HEK293 (cell line): ENCODE results near the gene AATK.
A peak's percentile ranks its signal among the peaks of the same experiment; 100 is the strongest.

Experiments used
- CTCF ChIA-PET: fragments of 350-600 bp; formaldehyde crosslinking; extraction: SDS; loops from one replicate; lab custom pipeline; 2021; ENCODE audit warnings: antibody characterized with exemption; lab: Yijun Ruan, JAX
- POLR2A ChIA-PET: fragments of 300-600 bp; formaldehyde crosslinking; extraction: SDS; loops from one replicate; lab custom pipeline; 2020; ENCODE audit warnings: antibody characterized with exemption, inconsistent platforms; lab: Yijun Ruan, JAX
- H3K27ac ChIP-seq: fragments of 200-500 bp; sonication (Bioruptor generic); 2 replicates; pipeline ENCODE4 v1.5.1; 2014; ENCODE audit warnings: low read depth, low read length, control low read depth, inconsistent platforms; ENCODE audit errors: extremely low read depth
- H3K36me3 ChIP-seq, 2 experiments: fragments of 200-500 bp in 1 of 2; sonication (Bioruptor generic) in 1 of 2; 1 replicate in 1 of 2; 2 replicates in 1 of 2; pipeline ENCODE4 v1.5.1; 2014 to 2017; ENCODE audit warnings: inconsistent platforms in 2 of 2, low read length in 2 of 2; ENCODE audit not compliant: control insufficient read depth in 2 of 2, insufficient read depth in 1 of 2
- H3K4me1 ChIP-seq: fragments of 200-500 bp; sonication (Bioruptor generic); 2 replicates; pipeline ENCODE4 v1.5.1; 2014; ENCODE audit warnings: mild to moderate bottlenecking, low read length, inconsistent platforms; ENCODE audit not compliant: control insufficient read depth, insufficient read depth
- H3K4me3 ChIP-seq: 2 replicates; pipeline ENCODE4 v1.5.1; 2011; ENCODE audit warnings: low read depth, mild to moderate bottlenecking, control low read depth, low read length, moderate library complexity
- H3K9me3 ChIP-seq: fragments of 200-500 bp; sonication (Bioruptor generic); 2 replicates; pipeline ENCODE4 v1.5.1; 2014; ENCODE audit warnings: low read depth, low read length, inconsistent platforms; ENCODE audit not compliant: control insufficient read depth, insufficient read depth
- EGR2 ChIP-seq: fragments of 450-650 bp; formaldehyde crosslinking; IDR thresholded peaks from 2 replicates; pipeline ENCODE4 v1.5.1; 2016; ENCODE audit warnings: low read depth, missing biosample characterization, missing genetic modification characterization
- GLIS2 ChIP-seq: fragments of 450-650 bp; formaldehyde crosslinking; IDR thresholded peaks from 2 replicates; pipeline ENCODE4 v1.5.1; 2016; ENCODE audit warnings: missing biosample characterization, missing genetic modification characterization
- KLF8 ChIP-seq: fragments of 450-650 bp; formaldehyde crosslinking; IDR thresholded peaks from 2 replicates; pipeline ENCODE4 v1.5.1; 2016; ENCODE audit warnings: missing biosample characterization, missing genetic modification characterization
- SP3 ChIP-seq: fragments of 450-650 bp; formaldehyde crosslinking; IDR thresholded peaks from 2 replicates; pipeline ENCODE4 v1.5.1; 2016; ENCODE audit warnings: missing biosample characterization, missing genetic modification characterization
- ZBTB21 ChIP-seq: fragments of 450-650 bp; formaldehyde crosslinking; IDR thresholded peaks from 2 replicates; pipeline ENCODE4 v1.5.1; 2017; ENCODE audit warnings: missing biosample characterization, missing genetic modification characterization
- ZFHX2 ChIP-seq: fragments of 450-650 bp; formaldehyde crosslinking; conservative IDR thresholded peaks from 2 replicates; pipeline ENCODE4 v1.5.1; 2016; ENCODE audit warnings: missing biosample characterization, missing genetic modification characterization
- ZNF114 ChIP-seq: fragments of 450-650 bp; formaldehyde crosslinking; IDR thresholded peaks from 2 replicates; pipeline ENCODE4 v1.5.0; 2017; ENCODE audit warnings: missing biosample characterization, missing genetic modification characterization
- ZNF157 ChIP-seq: fragments of 450-650 bp; formaldehyde crosslinking; IDR thresholded peaks from 2 replicates; pipeline ENCODE4 v1.5.1; 2016; ENCODE audit warnings: missing biosample characterization, missing genetic modification characterization
- ZNF354C ChIP-seq: fragments of 450-650 bp; formaldehyde crosslinking; IDR thresholded peaks from 2 replicates; pipeline ENCODE4 v1.5.1; 2016; ENCODE audit warnings: missing biosample characterization, missing genetic modification characterization, low read depth, borderline replicate concordance
- ZNF366 ChIP-seq: fragments of 450-650 bp; formaldehyde crosslinking; conservative IDR thresholded peaks from 2 replicates; pipeline ENCODE4 v1.5.1; 2016; ENCODE audit warnings: missing biosample characterization, missing genetic modification characterization
- ZNF530 ChIP-seq: fragments of 450-650 bp; formaldehyde crosslinking; IDR thresholded peaks from 2 replicates; pipeline ENCODE4 v1.5.1; 2016; ENCODE audit warnings: low read depth, missing biosample characterization, missing genetic modification characterization
- ZNF596 ChIP-seq: fragments of 450-650 bp; IDR thresholded peaks from 2 replicates; pipeline ENCODE4 v1.5.0; 2018; ENCODE audit warnings: missing biosample characterization, mild to moderate bottlenecking, missing genetic modification characterization, moderate library complexity
- ZNF621 ChIP-seq: fragments of 450-650 bp; formaldehyde crosslinking; IDR thresholded peaks from 2 replicates; pipeline ENCODE4 v1.5.1; 2017; ENCODE audit warnings: missing biosample characterization, missing genetic modification characterization
- TF ChIP-seq, protein P1 (sequence below): fragments of 450-650 bp; formaldehyde crosslinking; IDR thresholded peaks from 2 replicates; pipeline ENCODE4 v1.5.1; 2017; ENCODE audit warnings: missing biosample characterization, missing genetic modification characterization
- TF ChIP-seq, protein P2 (sequence below): fragments of 450-650 bp; formaldehyde crosslinking; IDR thresholded peaks from 2 replicates; pipeline ENCODE4 v1.5.1; 2016; ENCODE audit warnings: missing biosample characterization, missing genetic modification characterization
- TF ChIP-seq, protein P3 (sequence below): fragments of 450-650 bp; formaldehyde crosslinking; IDR thresholded peaks from 2 replicates; pipeline ENCODE4 v1.5.1; 2016; ENCODE audit warnings: missing biosample characterization, missing genetic modification characterization
- TF ChIP-seq, protein P4 (sequence below): fragments of 450-650 bp; formaldehyde crosslinking; IDR thresholded peaks from 2 replicates; pipeline ENCODE4 v1.5.1; 2017; ENCODE audit warnings: missing biosample characterization, missing genetic modification characterization

Gene AATK

DNA sequence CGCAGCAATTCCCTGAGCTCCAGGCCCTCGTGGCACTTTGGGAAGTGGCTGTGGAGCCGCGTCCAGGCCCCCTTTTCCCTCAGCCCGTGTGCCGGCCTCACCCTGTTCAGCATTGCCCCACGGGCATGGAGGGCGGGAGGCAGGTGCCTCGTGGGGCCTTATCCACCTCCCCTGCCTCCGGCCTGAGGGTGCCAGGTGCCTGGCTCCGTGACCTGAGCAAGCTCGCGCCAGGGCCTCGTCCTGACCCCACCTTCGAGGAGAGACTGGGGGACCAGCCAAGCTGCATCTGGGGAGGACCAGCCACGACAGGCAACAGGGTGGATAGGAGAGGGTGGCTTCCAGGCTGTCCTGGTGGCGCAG is 27.0 kb upstream of the AATK start (continued):
- no peak for TF ChIP-seq ZNF596 (tag by site-specific recombination)

DNA sequence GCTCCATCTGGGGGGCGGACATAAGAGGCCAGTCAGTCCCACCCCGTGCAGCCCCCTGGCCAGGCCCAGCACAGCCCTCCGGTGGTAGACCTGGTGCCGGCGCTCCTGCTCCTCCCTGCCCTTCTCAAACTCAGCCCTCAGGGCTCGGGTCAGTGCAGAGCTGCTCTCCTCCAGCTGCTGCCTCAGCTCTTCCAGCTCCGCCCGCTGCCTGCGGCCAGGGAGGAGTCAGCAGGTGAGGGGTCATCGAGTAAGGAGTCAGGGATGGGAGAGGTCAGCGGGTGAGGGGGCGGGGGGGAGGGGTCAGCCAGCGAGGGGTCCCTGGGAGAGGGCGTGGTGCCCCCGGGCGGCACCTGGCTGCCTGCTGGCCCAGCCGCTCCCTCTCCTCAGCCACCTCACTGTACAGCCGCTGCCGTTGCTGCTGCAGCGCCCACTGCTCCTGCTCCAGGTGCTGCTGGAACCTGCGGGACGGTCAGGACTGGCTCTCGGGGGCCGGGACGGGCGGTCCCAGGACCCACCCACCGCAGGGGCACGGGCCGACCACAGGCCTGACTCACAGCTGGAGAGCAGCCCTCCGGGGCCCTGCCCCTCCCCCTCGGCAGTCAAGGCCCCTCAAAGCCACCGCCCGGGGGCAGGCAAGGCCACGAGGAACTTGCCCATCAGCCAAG is 26.5 kb upstream of the AATK start:
- ChIA-PET POLR2A (no interaction called here), CTCF (interaction anchor here (0.6 to 2.0 kb wide), 3 partner anchors 50 to 293 kb away, joined by 3 to 10 read pairs (median 3); no protein-coding TSS in a partner anchor)
- Histone ChIP-seq H3K27ac (no peak overlapping the region), H3K9me3 (no peaks in the 10 kb centered on the region), H3K36me3 (peaks cover 0 to 84% of the 10 kb centered on the region in 2 experiments; a peak in 1 of 3 replicates), H3K4me1 (no peaks in the 10 kb centered on the region), H3K4me3 (no peak overlapping the region)
- TF ChIP-seq KLF8 (peak; percentile 11; the same call in 1 of the 2 replicates), ZNF157 (tag by site-specific recombination) (no peak)

DNA sequence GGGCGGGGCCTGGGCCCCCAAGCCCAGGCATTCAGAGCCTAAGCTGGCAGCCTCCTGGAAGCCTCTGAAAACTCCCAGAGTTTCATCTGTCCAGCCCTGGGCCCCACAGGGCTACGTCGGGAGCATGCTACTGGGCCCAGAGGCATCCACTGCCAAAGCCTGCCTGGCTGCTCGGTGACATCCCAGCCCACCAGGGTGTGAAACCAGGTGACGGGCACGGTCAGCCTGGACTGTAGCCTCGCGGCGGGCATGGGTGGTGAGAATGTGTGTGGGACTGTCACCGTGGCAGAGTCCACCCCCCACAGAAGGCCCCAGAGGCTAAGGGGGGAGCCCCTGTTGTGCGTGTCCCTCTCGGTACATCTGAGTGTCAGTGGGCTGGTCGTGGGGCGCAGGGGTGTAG is 25.6 kb upstream of the AATK start:
- Histone ChIP-seq H3K4me3 (no peak overlapping the region), H3K36me3 (peaks cover 0 to 75% of the 10 kb centered on the region in 2 experiments; a peak in 1 of 3 replicates), H3K4me1 (no peaks in the 10 kb centered on the region), H3K27ac (no peak overlapping the region), H3K9me3 (no peaks in the 10 kb centered on the region)
- ChIA-PET CTCF (interaction anchor here (2.0 kb wide), 1 partner anchor 49 kb away, joined by 10 read pairs; no protein-coding TSS in a partner anchor), POLR2A (interaction anchor here (1.5 kb wide), 1 partner anchor 11 kb away, joined by 3 read pairs; no protein-coding TSS in a partner anchor)
- TF ChIP-seq ZNF530 (tag by site-specific recombination) (no peak), ZNF621 (tag by site-specific recombination) (no peak)

DNA sequence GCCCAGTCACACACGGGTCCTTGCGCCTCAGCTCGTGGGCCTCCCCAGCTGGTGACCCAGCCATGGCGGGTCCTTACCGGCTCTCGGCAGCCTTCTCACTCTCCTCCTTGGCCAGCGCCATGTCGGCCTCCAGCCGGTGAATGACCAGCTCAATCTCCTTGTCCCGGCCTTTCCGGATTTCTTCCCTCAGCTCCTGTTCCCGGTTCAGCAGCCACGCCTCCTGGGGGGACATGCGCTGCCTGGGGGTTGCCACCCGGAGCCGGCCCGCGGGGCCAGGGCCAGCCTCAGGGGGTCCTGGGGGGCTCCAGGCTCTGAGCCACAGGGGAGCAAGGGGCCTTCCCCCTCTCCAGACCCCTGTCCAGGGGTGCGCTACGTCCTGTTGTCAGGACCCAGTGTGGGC is 25.1 kb upstream of the AATK start:
- no peak overlapping the region for H3K27ac ChIP-seq
- POLR2A ChIA-PET, result interaction anchor here (0.5 to 1.5 kb wide), 2 partner anchors 11 to 197 kb away, joined by 3 to 4 read pairs; no protein-coding TSS in a partner anchor
- no peak overlapping the region for H3K4me3 ChIP-seq
- CTCF ChIA-PET, result interaction anchor here (1.6 to 2.0 kb wide), 2 partner anchors 10 to 49 kb away, joined by 10 to 12 read pairs; no protein-coding TSS in a partner anchor
- TF ChIP-seq SP3 (tag by site-specific recombination) (no peak), ZNF114 (tag by site-specific recombination) (no peak), ZNF354C (tag by site-specific recombination) (no peak), GLIS2 (0 out of 2 replicates have a peak, but pooled peaks have one; percentile 2)
- TF ChIP-seq, protein P1, sequence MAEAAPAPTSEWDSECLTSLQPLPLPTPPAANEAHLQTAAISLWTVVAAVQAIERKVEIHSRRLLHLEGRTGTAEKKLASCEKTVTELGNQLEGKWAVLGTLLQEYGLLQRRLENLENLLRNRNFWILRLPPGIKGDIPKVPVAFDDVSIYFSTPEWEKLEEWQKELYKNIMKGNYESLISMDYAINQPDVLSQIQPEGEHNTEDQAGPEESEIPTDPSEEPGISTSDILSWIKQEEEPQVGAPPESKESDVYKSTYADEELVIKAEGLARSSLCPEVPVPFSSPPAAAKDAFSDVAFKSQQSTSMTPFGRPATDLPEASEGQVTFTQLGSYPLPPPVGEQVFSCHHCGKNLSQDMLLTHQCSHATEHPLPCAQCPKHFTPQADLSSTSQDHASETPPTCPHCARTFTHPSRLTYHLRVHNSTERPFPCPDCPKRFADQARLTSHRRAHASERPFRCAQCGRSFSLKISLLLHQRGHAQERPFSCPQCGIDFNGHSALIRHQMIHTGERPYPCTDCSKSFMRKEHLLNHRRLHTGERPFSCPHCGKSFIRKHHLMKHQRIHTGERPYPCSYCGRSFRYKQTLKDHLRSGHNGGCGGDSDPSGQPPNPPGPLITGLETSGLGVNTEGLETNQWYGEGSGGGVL (tag by site-specific recombination), result no peak
- H3K36me3 ChIP-seq, result peaks cover 0 to 70% of the 10 kb centered on the region in 2 experiments; a peak in 1 of 3 replicates
- H3K9me3 ChIP-seq, result no peaks in the 10 kb centered on the region
- no peaks in the 10 kb centered on the region for H3K4me1 ChIP-seq

DNA sequence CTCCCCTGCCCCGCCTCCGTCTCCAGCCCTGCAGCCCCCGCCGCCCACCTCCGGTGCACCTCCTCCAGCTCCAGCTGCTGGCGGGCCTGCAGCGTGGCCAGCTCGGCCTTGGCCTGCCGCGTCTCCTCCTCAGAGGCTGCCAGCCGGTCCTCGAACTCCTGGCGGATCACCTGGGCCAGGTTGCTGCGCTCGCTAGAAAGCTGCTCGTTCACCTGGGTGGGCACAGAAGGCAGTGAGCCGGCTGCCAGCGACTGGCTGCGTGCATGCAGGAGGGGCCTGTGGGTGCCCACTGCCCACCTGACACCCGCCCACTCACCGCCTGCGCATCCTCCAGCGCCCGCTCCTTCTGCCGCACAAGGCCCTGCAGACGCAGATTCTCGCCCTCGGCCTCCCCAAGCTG is 24.6 kb upstream of the AATK start:
- no peaks in the 10 kb centered on the region for H3K4me1 ChIP-seq
- CTCF ChIA-PET, result interaction anchor here (1.6 to 2.0 kb wide), 2 partner anchors 10 to 48 kb away, joined by 10 to 12 read pairs; no protein-coding TSS in a partner anchor
- POLR2A ChIA-PET, result interaction anchor here (0.5 to 1.5 kb wide), 3 partner anchors 12 to 198 kb away, joined by 3 to 4 read pairs (median 3); partner anchors contain the start of genes NDUFAF8 and TEPSIN
- H3K9me3 ChIP-seq, result no peaks in the 10 kb centered on the region
- no peak overlapping the region for H3K4me3 ChIP-seq
- TF ChIP-seq EGR2 (tag by site-specific recombination) (peak; percentile 75), ZNF366 (tag by site-specific recombination) (no peak), ZBTB21 (no peak), ZFHX2 (tag by site-specific recombination) (peak; percentile 73)
- TF ChIP-seq, protein P2, sequence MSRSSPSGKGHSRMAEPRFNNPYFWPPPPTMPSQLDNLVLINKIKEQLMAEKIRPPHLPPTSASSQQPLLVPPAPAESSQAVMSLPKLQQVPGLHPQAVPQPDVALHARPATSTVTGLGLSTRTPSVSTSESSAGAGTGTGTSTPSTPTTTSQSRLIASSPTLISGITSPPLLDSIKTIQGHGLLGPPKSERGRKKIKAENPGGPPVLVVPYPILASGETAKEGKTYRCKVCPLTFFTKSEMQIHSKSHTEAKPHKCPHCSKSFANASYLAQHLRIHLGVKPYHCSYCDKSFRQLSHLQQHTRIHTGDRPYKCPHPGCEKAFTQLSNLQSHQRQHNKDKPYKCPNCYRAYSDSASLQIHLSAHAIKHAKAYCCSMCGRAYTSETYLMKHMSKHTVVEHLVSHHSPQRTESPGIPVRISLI, result no peak
- TF ChIP-seq, protein P3, sequence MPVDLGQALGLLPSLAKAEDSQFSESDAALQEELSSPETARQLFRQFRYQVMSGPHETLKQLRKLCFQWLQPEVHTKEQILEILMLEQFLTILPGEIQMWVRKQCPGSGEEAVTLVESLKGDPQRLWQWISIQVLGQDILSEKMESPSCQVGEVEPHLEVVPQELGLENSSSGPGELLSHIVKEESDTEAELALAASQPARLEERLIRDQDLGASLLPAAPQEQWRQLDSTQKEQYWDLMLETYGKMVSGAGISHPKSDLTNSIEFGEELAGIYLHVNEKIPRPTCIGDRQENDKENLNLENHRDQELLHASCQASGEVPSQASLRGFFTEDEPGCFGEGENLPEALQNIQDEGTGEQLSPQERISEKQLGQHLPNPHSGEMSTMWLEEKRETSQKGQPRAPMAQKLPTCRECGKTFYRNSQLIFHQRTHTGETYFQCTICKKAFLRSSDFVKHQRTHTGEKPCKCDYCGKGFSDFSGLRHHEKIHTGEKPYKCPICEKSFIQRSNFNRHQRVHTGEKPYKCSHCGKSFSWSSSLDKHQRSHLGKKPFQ (tag by site-specific recombination), result no peak
- TF ChIP-seq, protein P4, sequence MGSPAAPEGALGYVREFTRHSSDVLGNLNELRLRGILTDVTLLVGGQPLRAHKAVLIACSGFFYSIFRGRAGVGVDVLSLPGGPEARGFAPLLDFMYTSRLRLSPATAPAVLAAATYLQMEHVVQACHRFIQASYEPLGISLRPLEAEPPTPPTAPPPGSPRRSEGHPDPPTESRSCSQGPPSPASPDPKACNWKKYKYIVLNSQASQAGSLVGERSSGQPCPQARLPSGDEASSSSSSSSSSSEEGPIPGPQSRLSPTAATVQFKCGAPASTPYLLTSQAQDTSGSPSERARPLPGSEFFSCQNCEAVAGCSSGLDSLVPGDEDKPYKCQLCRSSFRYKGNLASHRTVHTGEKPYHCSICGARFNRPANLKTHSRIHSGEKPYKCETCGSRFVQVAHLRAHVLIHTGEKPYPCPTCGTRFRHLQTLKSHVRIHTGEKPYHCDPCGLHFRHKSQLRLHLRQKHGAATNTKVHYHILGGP (tag by site-specific recombination), result no peak
- H3K27ac ChIP-seq, result no peak overlapping the region
- H3K36me3 ChIP-seq, result peaks cover 0 to 65% of the 10 kb centered on the region in 2 experiments; a peak in 1 of 3 replicates
